PC-3 (cell line): ENCODE results near the gene PDHA1.

Source experiments
- CTCF ChIP-seq: fragments of 300-600 bp; sonication (generic); conservative IDR thresholded peaks from 2 replicates; pipeline ENCODE4 v1.5.1; 2017; ENCODE audit warnings: antibody characterized with exemption, low read depth, mild to moderate bottlenecking, low read length
- EZH2 ChIP-seq: fragments of 300-600 bp; sonication (generic); IDR thresholded peaks from one replicate; pipeline ENCODE4 v1.6.1; 2017; ENCODE audit warnings: antibody characterized with exemption, mild to moderate bottlenecking, low read length; ENCODE audit not compliant: unreplicated experiment

- TF ChIP-seq CTCF, result no peak
- TF ChIP-seq EZH2, result no peak
These were observed 45.6 kb downstream of the PDHA1 start for GRCh38 chrX:19389227-19389845.
